Stimulated activated memory B cell treated with anti-CD40 and anti-IgM and Interleukin-4, amounts not matched to agents 10 μg/mL and 1 μg/mL and 100 μg/mL, for 72 hours (primary cell): Measurements from ENCODE around the gene ACOX3.

Experiments used
- ATAC-seq: fragments of 150-1000 bp; cut with Tn5 transposase; 2 replicates; pipeline ENCODE4 v1.10.0; 2021
- H3K27ac Mint-ChIP-seq: one replicate; pipeline ENCODE4 v1.8.0; 2022; ENCODE audit warnings: mild to moderate bottlenecking, mixed read lengths
- H3K27me3 Mint-ChIP-seq: one replicate; pipeline ENCODE4 v1.8.0; 2022; ENCODE audit warnings: mixed read lengths
- H3K36me3 Mint-ChIP-seq: one replicate; pipeline ENCODE4 v1.8.0; 2022; ENCODE audit warnings: mixed read lengths
- H3K4me1 Mint-ChIP-seq: one replicate; pipeline ENCODE4 v1.8.0; 2022; ENCODE audit warnings: mixed read lengths
- H3K4me3 Mint-ChIP-seq: one replicate; pipeline ENCODE4 v1.8.0; 2022; ENCODE audit warnings: mild to moderate bottlenecking, moderate library complexity, mixed read lengths
- H3K9me3 Mint-ChIP-seq: one replicate; pipeline ENCODE4 v1.8.0; 2022; ENCODE audit warnings: mixed read lengths

Gene ACOX3

GRCh38 chr4:8371596-8371995 is 68.9 kb downstream of the ACOX3 start:
- no peak overlapping the region for H3K27ac Mint-ChIP-seq
- no peak overlapping the region for H3K4me3 Mint-ChIP-seq
- no peaks in the 10 kb centered on the region for H3K27me3 Mint-ChIP-seq
- H3K9me3 Mint-ChIP-seq: no peaks in the 10 kb centered on the region
- peaks cover 34% of the 10 kb centered on the region for H3K36me3 Mint-ChIP-seq
- ATAC-seq: no peak
- H3K4me1 Mint-ChIP-seq: no peaks in the 10 kb centered on the region

- Mint-ChIP-seq H3K4me3 (no peak overlapping the region), H3K9me3 (no peaks in the 10 kb centered on the region), H3K4me1 (no peaks in the 10 kb centered on the region), H3K27ac (no peak overlapping the region), H3K27me3 (no peaks in the 10 kb centered on the region), H3K36me3 (peaks cover 37% of the 10 kb centered on the region)
- no peak for ATAC-seq
These were observed 69.5 kb downstream of the ACOX3 start for GRCh38 chr4:8370835-8371595.

- H3K27me3 Mint-ChIP-seq: no peaks in the 10 kb centered on the region
- ATAC-seq: no peak
These were observed 70.3 kb downstream of the ACOX3 start for GRCh38 chr4:8370106-8370787.

GRCh38 chr4:8369426-8370105 is 71.0 kb downstream of the ACOX3 start:
- Mint-ChIP-seq H3K4me3 (no peak overlapping the region), H3K9me3 (no peaks in the 10 kb centered on the region), H3K4me1 (no peaks in the 10 kb centered on the region), H3K36me3 (peaks cover 44% of the 10 kb centered on the region), H3K27ac (no peak overlapping the region), H3K27me3 (no peaks in the 10 kb centered on the region)
- ATAC-seq: no peak

More at GRCh38 chr4:8370106-8370787, 70.3 kb downstream of the ACOX3 start:
- Mint-ChIP-seq H3K9me3 (no peaks in the 10 kb centered on the region), H3K36me3 (peaks cover 40% of the 10 kb centered on the region), H3K4me1 (no peaks in the 10 kb centered on the region), H3K27ac (no peak overlapping the region), H3K4me3 (no peak overlapping the region)

GRCh38 chr4:8368998-8369397 is 71.5 kb downstream of the ACOX3 start:
- Mint-ChIP-seq H3K27me3 (no peaks in the 10 kb centered on the region), H3K4me3 (no peak overlapping the region), H3K4me1 (no peaks in the 10 kb centered on the region), H3K9me3 (no peaks in the 10 kb centered on the region), H3K27ac (no peak overlapping the region), H3K36me3 (peaks cover 44% of the 10 kb centered on the region)
- ATAC-seq: no peak

- peaks cover 3% of the 10 kb centered on the region for H3K9me3 Mint-ChIP-seq
- peaks cover 42% of the 10 kb centered on the region for H3K36me3 Mint-ChIP-seq
- no peak overlapping the region for H3K27ac Mint-ChIP-seq
- ATAC-seq: no peak
- no peaks in the 10 kb centered on the region for H3K4me1 Mint-ChIP-seq
- no peak overlapping the region for H3K4me3 Mint-ChIP-seq
- no peaks in the 10 kb centered on the region for H3K27me3 Mint-ChIP-seq
These were observed 72.5 kb downstream of the ACOX3 start for GRCh38 chr4:8368061-8368481.

GRCh38 chr4:8366601-8367000 is 73.9 kb downstream of the ACOX3 start:
- Mint-ChIP-seq H3K27ac (no peak overlapping the region), H3K4me1 (no peaks in the 10 kb centered on the region), H3K27me3 (no peaks in the 10 kb centered on the region), H3K9me3 (peaks cover 3% of the 10 kb centered on the region), H3K36me3 (peaks cover 31% of the 10 kb centered on the region), H3K4me3 (no peak overlapping the region)
- no peak for ATAC-seq

GRCh38 chr4:8365951-8366350 is 74.6 kb downstream of the ACOX3 start:
- Mint-ChIP-seq H3K4me1 (no peaks in the 10 kb centered on the region), H3K27ac (no peak overlapping the region), H3K9me3 (peaks cover 3% of the 10 kb centered on the region), H3K36me3 (peaks cover 28% of the 10 kb centered on the region), H3K27me3 (no peaks in the 10 kb centered on the region), H3K4me3 (no peak overlapping the region)
- ATAC-seq: no peak

GRCh38 chr4:8365353-8365752 is 75.2 kb downstream of the ACOX3 start:
- Mint-ChIP-seq H3K36me3 (peaks cover 28% of the 10 kb centered on the region), H3K4me3 (no peak overlapping the region), H3K9me3 (peaks cover 3% of the 10 kb centered on the region), H3K27me3 (no peaks in the 10 kb centered on the region), H3K27ac (no peak overlapping the region), H3K4me1 (no peaks in the 10 kb centered on the region)
- no peak for ATAC-seq

GRCh38 chr4:8364848-8365350 is 75.6 kb downstream of the ACOX3 start:
- Mint-ChIP-seq H3K4me3 (no peak overlapping the region), H3K27ac (no peak overlapping the region), H3K36me3 (peaks cover 28% of the 10 kb centered on the region), H3K9me3 (peaks cover 3% of the 10 kb centered on the region), H3K4me1 (no peaks in the 10 kb centered on the region), H3K27me3 (no peaks in the 10 kb centered on the region)
- no peak for ATAC-seq

- peaks cover 3% of the 10 kb centered on the region for H3K9me3 Mint-ChIP-seq
- no peak overlapping the region for H3K27ac Mint-ChIP-seq
- ATAC-seq: no peak
- peaks cover 28% of the 10 kb centered on the region for H3K36me3 Mint-ChIP-seq
- H3K4me1 Mint-ChIP-seq: no peaks in the 10 kb centered on the region
- H3K4me3 Mint-ChIP-seq: no peak overlapping the region
- no peaks in the 10 kb centered on the region for H3K27me3 Mint-ChIP-seq
These were observed 76.4 kb downstream of the ACOX3 start for GRCh38 chr4:8364141-8364540.

GRCh38 chr4:8362483-8362882 is 78.0 kb downstream of the ACOX3 start:
- H3K9me3 Mint-ChIP-seq: peaks cover 3% of the 10 kb centered on the region
- no peak for ATAC-seq
- H3K36me3 Mint-ChIP-seq: peaks cover 28% of the 10 kb centered on the region
- H3K4me1 Mint-ChIP-seq: no peaks in the 10 kb centered on the region
- H3K27me3 Mint-ChIP-seq: no peaks in the 10 kb centered on the region
- no peak overlapping the region for H3K27ac Mint-ChIP-seq
- no peak overlapping the region for H3K4me3 Mint-ChIP-seq

- Mint-ChIP-seq H3K4me3 (no peak overlapping the region), H3K4me1 (no peaks in the 10 kb centered on the region), H3K27me3 (no peaks in the 10 kb centered on the region)
These were observed 81.3 kb downstream of the ACOX3 start for GRCh38 chr4:8359193-8359592.

GRCh38 chr4:8356856-8357255 is 83.7 kb downstream of the ACOX3 start:
- no peaks in the 10 kb centered on the region for H3K36me3 Mint-ChIP-seq
- no peak for ATAC-seq
- no peak overlapping the region for H3K27ac Mint-ChIP-seq
- no peaks in the 10 kb centered on the region for H3K4me1 Mint-ChIP-seq
- no peaks in the 10 kb centered on the region for H3K27me3 Mint-ChIP-seq
- H3K4me3 Mint-ChIP-seq: no peak overlapping the region
- H3K9me3 Mint-ChIP-seq: peaks cover 2% of the 10 kb centered on the region

More at GRCh38 chr4:8359193-8359592, 81.3 kb downstream of the ACOX3 start:
- Mint-ChIP-seq H3K27ac (no peak overlapping the region), H3K36me3 (peaks cover 5% of the 10 kb centered on the region), H3K9me3 (peaks cover 3% of the 10 kb centered on the region)
- no peak for ATAC-seq

GRCh38 chr4:8355864-8356565 is 84.5 kb downstream of the ACOX3 start:
- Mint-ChIP-seq H3K4me3 (no peak overlapping the region), H3K36me3 (no peaks in the 10 kb centered on the region), H3K27ac (no peak overlapping the region), H3K27me3 (peaks cover 2% of the 10 kb centered on the region), H3K4me1 (no peaks in the 10 kb centered on the region), H3K9me3 (peaks cover 2% of the 10 kb centered on the region)
- ATAC-seq: no peak
